ENCODE measurements around the gene TCF20. TPM values are rescaled to one million over a fixed set of nuclear protein-coding genes. Genes with fewer than 3 reads are reported as not detected.
A peak's percentile ranks its signal among the peaks of the same experiment; 100 is the strongest.

The TCF20 gene
- total RNA-seq, 2 donors from 2014 or later = 17.8 to 19.7 TPM

- Histone ChIP-seq H3K27me3 (no peaks in the 10 kb centered on the region), H3K27ac (no peak overlapping the region), H3K4me1 (peaks cover 7% of the 10 kb centered on the region), H3K9me3 (no peaks in the 10 kb centered on the region), H3K36me3 (replicated peaks in 1 of 2; ENCODE audit: insufficient read depth in 1 of 2, low read depth in 2 of 2) (no peaks in the 10 kb centered on the region), H3K4me3 (no peak overlapping the region)
- ATAC-seq (no peak), DNase-seq (no peak)
- WGBS, 2 donors = 82 to 85% methylated on average over 8 to 13 of the region's 13 CpGs
- intact Hi-C loops (cut with DNase I) = no loop called here
- TF ChIP-seq POLR2A (IDR thresholded peaks at IDR 0.05) = no peak
- TF ChIP-seq, protein P1, sequence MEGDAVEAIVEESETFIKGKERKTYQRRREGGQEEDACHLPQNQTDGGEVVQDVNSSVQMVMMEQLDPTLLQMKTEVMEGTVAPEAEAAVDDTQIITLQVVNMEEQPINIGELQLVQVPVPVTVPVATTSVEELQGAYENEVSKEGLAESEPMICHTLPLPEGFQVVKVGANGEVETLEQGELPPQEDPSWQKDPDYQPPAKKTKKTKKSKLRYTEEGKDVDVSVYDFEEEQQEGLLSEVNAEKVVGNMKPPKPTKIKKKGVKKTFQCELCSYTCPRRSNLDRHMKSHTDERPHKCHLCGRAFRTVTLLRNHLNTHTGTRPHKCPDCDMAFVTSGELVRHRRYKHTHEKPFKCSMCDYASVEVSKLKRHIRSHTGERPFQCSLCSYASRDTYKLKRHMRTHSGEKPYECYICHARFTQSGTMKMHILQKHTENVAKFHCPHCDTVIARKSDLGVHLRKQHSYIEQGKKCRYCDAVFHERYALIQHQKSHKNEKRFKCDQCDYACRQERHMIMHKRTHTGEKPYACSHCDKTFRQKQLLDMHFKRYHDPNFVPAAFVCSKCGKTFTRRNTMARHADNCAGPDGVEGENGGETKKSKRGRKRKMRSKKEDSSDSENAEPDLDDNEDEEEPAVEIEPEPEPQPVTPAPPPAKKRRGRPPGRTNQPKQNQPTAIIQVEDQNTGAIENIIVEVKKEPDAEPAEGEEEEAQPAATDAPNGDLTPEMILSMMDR (IDR thresholded peaks at IDR 0.05) = no peak
Observed at GRCh38 chr22:42273855-42274451, 3.5 kb upstream of the TCF20 start.

DNA sequence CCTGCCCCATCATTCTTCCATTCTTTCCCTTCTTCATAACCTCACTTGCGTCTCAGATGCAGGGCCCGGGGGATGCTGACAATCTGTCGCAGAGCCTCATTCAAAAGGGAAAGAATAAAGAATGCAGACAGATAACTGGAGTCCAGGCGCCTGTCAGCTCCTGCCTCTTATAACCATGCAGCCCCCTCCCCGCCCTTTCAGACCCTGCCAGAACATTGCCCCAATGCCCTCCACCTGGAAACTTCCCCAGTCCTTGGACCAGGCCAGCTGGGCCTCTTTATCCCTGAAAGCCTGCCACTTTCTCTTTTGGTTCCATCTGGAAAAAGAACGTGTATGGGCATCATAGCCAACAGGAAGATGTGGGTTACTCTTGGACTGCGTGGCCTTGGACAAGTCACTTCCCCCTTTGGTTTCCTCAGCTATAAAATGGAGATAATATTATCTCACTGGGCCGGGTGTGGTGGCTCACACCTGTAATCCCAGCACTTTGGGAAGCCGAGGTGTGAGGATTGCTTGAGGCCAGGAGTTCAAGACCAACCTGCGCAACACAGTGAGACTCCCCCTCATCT, 2.1 kb upstream of the TCF20 start:
- no peak for TF ChIP-seq POLR2A (IDR thresholded peaks at IDR 0.05)
- TF ChIP-seq, protein P1 (IDR thresholded peaks at IDR 0.05) = no peak
- intact Hi-C loops (cut with DNase I) = no loop called here
- no peak overlapping the region for H3K27ac ChIP-seq
- ATAC-seq (no peak), DNase-seq (peak in 1 of 4 donors; percentile 2)
- H3K4me1 ChIP-seq = peaks cover 14% of the 10 kb centered on the region
- H3K9me3 ChIP-seq = no peaks in the 10 kb centered on the region
- WGBS, 2 donors = 78 to 84% methylated on average over 10 of the region's 10 CpGs
- H3K4me3 ChIP-seq = no peak overlapping the region
- H3K36me3 ChIP-seq (replicated peaks in 1 of 2; ENCODE audit: insufficient read depth in 1 of 2, low read depth in 2 of 2) = no peaks in the 10 kb centered on the region
- H3K27me3 ChIP-seq = no peaks in the 10 kb centered on the region

- peaks cover 14% of the 10 kb centered on the region for H3K4me1 ChIP-seq
- H3K36me3 ChIP-seq (replicated peaks in 1 of 2; ENCODE audit: insufficient read depth in 1 of 2, low read depth in 2 of 2) = no peaks in the 10 kb centered on the region
- no peak for DNase-seq
- no peak for TF ChIP-seq POLR2A (IDR thresholded peaks at IDR 0.05)
- TF ChIP-seq, protein P1 (IDR thresholded peaks at IDR 0.05) = no peak
- no peaks in the 10 kb centered on the region for H3K9me3 ChIP-seq
- H3K27ac ChIP-seq = no peak overlapping the region
- no peak for ATAC-seq
- 87 to 89% methylated on average over 2 of the region's 2 CpGs for WGBS, 2 donors
- no peaks in the 10 kb centered on the region for H3K27me3 ChIP-seq
- intact Hi-C loops (cut with DNase I) = no loop called here
- H3K4me3 ChIP-seq = no peak overlapping the region
Observed at GRCh38 chr22:42271906-42272305, 1.5 kb upstream of the TCF20 start.

DNA sequence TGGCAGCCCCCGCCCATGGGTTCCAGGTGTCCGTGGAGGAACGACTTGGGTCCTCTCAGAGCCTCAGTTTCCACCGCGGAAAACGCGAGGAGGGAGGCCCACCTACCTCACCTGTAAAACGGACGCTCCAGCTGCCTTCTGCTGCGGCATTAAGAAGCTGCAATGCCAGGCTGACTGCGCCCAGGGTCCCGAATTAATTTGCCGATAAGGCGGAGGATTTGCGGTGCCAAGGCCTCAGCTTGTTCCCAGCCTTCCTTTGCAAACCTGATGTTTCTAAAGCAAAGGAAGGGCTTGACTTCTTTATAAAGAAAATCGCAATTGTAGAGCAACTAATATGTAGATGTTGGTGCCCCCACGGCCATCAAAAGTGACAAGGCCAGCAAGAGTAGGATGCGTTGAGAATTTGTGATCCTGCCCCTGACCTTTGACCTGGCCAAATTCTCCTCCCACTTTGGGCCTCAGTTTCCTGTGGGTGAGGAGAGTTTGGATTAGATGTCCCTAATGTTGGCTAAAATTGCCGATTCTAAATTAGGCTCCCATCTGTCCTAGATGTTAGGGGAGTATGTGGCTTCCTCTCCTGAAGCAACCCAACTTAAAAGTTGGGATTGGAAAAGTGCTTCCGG, 849 bp upstream of the TCF20 start:
- DNase-seq (no peak), ATAC-seq (no peak)
- Histone ChIP-seq H3K36me3 (replicated peaks in 1 of 2; ENCODE audit: insufficient read depth in 1 of 2, low read depth in 2 of 2) (no peaks in the 10 kb centered on the region), H3K27ac (peak overlapping the region in 1 of 4 donors; percentile 56), H3K27me3 (no peaks in the 10 kb centered on the region), H3K4me1 (peaks cover 14% of the 10 kb centered on the region), H3K4me3 (no peak overlapping the region), H3K9me3 (no peaks in the 10 kb centered on the region)
- TF ChIP-seq, protein P1 (IDR thresholded peaks at IDR 0.05) = no peak
- no peak for TF ChIP-seq POLR2A (IDR thresholded peaks at IDR 0.05)
- WGBS, 2 donors = 70 to 76% methylated on average over 7 to 19 of the region's 20 CpGs
- intact Hi-C loops (cut with DNase I) = no loop called here
